Astrocyte of the spinal cord (primary cell): ENCODE data around the gene DOCK3.
A peak's percentile ranks its signal among the peaks of the same experiment; 100 is the strongest.
"Not testable (repeated sequence)": the region's sequence is repeated elsewhere in the genome, so short reads cannot be mapped to it uniquely, and the experiment has no call there.

Experiments used
- DNase-seq: peaks from one replicate; pipeline ENCODE4 v3.0.0; 2011; ENCODE audit warnings: low read depth, low spot score
- H3K4me3 ChIP-seq: 2 replicates; pipeline ENCODE4 v1.5.1; 2011; ENCODE audit warnings: low read depth, mild to moderate bottlenecking, low read length, moderate library complexity
- CTCF ChIP-seq: IDR thresholded peaks from 2 replicates; pipeline ENCODE4 v1.5.1; 2012; ENCODE audit warnings: low read depth, mild to moderate bottlenecking, low read length, inconsistent platforms
- in situ Hi-C: cut with HindIII; loops from 2 replicates; pipeline ENCODE4 v1.10.0; 2017; ENCODE audit warnings: low sequenced_read_pairs

DOCK3 gene

GRCh38 chr3:50825841-50826240 lies 151.1 kb downstream of the DOCK3 start:
- H3K4me3 ChIP-seq, result no peak overlapping the region
- in situ Hi-C loops, result no loop called here
- DNase-seq, result peak; percentile 11
- no peak for TF ChIP-seq CTCF

GRCh38 chr3:50830451-50830850 lies 155.7 kb downstream of the DOCK3 start:
- H3K4me3 ChIP-seq, result no peak overlapping the region
- no peak for DNase-seq
- no peak for TF ChIP-seq CTCF
- in situ Hi-C loops, result no loop called here

GRCh38 chr3:50831009-50831408 lies 156.3 kb downstream of the DOCK3 start:
- H3K4me3 ChIP-seq, DNase-seq, in situ Hi-C loops: not testable (repeated sequence)

GRCh38 chr3:50840983-50841489 lies 166.3 kb downstream of the DOCK3 start:
- no peak for TF ChIP-seq CTCF
- in situ Hi-C loops, result no loop called here
- H3K4me3 ChIP-seq, result no peak overlapping the region
- DNase-seq, result no peak

GRCh38 chr3:50848308-50848707 lies 173.6 kb downstream of the DOCK3 start:
- in situ Hi-C loops, result no loop called here
- TF ChIP-seq CTCF, result no peak
- no peak for DNase-seq
- no peak overlapping the region for H3K4me3 ChIP-seq

GRCh38 chr3:50850639-50851511 lies 176.1 kb downstream of the DOCK3 start:
- TF ChIP-seq CTCF, result no peak
- no peak overlapping the region for H3K4me3 ChIP-seq
- in situ Hi-C loops, result no loop called here
- no peak for DNase-seq

- no peak for TF ChIP-seq CTCF
- H3K4me3 ChIP-seq, result no peak overlapping the region
- no peak for DNase-seq
- in situ Hi-C loops, result no loop called here
These were observed 179.2 kb downstream of the DOCK3 start for GRCh38 chr3:50853936-50854335.
